ENCODE data around the gene AK5. TPM values are rescaled to one million over a fixed set of nuclear protein-coding genes. Genes with fewer than 3 reads are reported as not detected.
"Not testable (repeated sequence)": the region's sequence is repeated elsewhere in the genome, so short reads cannot be mapped to it uniquely, and the experiment has no call there.

The AK5 gene
- polyA plus RNA-seq, 4 donors: 2.5 to 5.9 (median 3.2) TPM

DNA sequence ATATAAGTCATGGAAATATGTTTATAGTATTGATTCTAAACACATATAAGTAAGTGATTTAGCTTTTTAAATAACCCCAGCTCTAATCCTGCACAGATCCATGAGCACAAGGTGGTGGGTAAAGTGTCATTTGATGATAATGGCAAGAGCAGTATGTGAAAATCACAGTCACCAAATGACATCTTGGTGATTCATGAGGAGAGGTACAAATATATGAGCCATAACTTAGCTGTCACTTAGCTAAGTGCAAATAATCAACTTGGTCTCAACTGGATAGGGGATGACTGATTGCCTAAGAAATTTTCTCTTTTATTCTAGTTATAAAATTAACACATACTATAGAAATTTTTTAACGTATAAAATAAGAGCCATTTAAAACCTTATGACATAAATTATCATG is 202.5 kb downstream of the AK5 start:
- no peak for DNase-seq (ENCODE audit: low read depth in 4 of 4, low spot score in 2 of 4)

DNA sequence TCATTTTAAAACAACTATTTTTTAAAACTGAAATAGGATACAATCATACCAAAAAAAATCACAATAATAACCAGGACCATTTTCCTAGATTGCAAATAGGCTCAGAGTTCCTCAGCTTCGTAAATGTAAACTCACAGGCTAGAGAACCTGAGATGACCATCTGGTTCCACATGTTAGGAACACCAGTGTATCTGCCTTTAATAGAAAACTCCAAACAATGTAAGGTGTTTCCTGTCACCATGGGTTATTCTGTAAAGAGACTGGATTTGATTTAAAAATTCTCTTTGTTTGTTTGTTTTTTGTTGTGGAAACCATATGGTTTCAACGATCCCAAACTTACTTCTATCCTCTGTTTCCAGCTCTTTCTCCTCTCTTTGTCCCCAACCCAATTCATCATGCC is 203.1 kb downstream of the AK5 start:
- no peak for DNase-seq (ENCODE audit: low read depth in 4 of 4, low spot score in 2 of 4)

DNA sequence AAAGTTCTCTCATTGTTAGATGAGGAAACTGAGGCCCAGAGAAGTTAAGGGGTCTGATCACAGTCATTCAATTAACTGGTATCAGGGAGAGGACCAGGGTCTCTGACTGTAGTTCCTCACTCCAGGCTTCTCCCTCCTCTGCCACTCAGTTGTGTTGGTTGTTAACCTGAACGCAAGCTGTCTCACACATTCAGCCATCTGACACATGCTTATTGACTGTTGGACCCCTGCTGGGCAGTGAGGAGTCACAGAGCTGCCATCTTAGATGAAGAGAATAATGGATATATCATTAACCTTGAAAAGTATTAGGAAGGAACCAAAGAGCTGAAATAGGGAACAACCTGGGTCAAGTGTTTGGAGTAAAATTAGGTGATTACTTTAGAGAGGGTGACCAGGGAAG is 205.8 kb downstream of the AK5 start:
- no peak for DNase-seq (ENCODE audit: low read depth in 4 of 4, low spot score in 2 of 4)

DNA sequence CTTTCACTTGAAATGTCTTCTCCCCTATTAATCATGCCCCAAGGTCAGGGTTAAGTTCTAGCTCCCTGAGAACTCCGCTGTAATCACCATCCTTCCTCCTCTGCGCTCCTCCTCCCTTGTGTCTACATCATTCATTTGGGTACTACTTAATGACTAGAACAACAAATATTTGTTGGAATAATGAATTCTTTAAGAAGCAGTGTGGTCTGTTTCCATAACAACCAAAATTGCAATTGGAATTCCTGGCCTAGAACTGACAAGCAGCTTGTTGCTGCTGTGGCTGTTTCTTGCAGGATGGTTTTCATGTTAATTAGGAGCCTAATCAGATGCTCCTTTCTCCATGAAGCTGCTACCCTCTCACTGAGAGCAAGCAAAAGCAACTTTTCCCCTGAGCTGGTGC is 208.1 kb downstream of the AK5 start:
- DNase-seq (ENCODE audit: low read depth in 4 of 4, low spot score in 2 of 4): peak in 1 of 4 donors; percentile 7

DNA sequence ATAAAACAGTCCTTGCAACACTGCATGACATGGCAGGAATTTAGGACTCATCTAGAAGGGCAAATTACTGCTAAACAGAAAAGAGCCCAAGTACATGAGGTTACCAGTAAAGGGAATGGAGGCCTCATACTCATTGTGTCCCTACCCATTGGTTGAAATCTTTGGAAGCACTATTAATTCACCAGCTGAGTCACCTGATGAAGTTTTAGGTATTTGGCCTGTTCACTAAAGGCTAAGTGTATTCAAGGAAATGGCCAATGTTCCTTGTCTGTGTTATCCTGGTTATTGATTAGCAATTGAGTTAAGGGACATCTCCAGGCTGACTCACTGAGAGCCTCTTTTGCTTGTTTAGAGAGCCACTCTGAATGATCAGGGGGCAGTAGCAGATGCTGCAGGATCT is 212.2 kb downstream of the AK5 start:
- no peak for DNase-seq (ENCODE audit: low read depth in 4 of 4, low spot score in 2 of 4)

DNA sequence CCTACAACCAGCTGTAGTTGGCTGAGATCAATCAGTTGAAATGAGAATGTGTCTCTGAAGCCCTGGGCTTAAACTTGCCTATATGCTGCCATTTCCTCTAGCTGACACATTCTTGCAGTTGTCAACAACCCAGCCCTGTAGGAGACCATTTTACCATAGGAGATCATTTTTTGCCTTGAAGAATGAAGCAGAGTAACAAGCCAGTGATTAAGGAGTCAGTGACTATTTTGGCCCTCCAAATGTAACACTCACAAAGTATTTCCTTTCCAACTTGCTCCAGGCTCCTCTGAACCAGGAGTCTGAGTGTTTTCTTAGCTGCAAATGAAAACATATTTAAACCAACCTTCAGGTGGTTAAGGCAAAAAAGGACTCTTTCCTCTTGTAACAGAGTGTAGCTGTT is 217.1 kb downstream of the AK5 start:
- no peak for DNase-seq (ENCODE audit: low read depth in 4 of 4, low spot score in 2 of 4)

DNA sequence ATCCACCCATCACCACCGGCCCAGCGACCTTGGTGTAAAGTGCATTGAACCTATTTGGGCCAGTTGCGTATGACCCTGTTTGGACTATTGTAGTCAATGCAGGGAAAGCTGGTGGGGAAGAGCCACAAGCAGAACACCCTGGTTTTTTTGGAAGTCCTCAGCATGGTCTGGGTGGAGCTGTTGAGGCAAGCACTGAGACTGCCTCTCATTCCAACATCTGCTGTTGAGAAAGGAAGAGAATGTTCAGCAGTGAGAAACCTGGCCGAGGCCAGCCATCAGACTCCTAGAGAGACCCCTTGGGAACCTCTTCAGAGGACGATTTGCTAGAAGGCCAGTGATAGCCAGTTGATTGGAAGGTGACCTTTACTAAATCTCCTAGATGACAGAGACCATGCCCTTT is 217.6 kb downstream of the AK5 start:
- no peak for DNase-seq (ENCODE audit: low read depth in 4 of 4, low spot score in 2 of 4)

DNA sequence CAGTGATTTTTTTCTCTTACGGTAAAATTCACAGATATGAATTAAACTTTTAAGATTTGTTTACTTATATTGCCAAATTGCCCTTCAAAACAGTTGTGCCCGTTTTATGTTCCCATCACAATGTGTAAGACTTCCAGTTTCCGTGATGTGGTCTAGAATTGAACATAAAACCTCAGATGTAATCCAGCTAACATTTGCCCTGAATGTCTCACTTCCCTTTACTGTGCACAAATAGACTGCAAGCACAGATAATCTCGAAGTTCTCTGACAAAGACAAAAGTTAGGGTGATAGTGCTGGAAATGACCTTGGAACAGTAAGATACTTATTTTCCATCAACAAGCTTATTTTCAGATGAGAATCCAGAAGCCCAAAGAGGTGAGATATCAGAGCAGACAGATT is 223.2 kb downstream of the AK5 start:
- no peak for DNase-seq (ENCODE audit: low read depth in 4 of 4, low spot score in 2 of 4)

DNA sequence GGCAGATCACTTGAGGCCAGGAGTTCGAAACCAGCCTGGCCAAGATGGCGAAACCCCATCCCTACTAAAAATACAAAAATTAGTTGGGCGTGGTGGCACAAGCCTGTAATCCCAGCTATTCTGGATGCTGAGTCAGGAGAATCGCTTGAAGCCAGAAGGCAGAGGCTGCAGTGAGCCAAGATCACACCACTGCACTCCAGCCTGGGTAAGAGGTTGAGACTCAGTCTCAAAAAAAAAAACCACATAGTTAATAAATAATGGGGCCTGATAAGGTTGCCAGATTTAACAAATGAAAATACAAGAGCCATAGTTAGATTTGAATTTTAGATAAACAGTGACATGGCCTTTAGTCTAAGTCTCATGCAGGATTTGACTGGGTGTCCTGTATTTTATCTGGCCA is 225.0 kb downstream of the AK5 start:
- DNase-seq (ENCODE audit: low read depth in 4 of 4, low spot score in 2 of 4): no peak

DNA sequence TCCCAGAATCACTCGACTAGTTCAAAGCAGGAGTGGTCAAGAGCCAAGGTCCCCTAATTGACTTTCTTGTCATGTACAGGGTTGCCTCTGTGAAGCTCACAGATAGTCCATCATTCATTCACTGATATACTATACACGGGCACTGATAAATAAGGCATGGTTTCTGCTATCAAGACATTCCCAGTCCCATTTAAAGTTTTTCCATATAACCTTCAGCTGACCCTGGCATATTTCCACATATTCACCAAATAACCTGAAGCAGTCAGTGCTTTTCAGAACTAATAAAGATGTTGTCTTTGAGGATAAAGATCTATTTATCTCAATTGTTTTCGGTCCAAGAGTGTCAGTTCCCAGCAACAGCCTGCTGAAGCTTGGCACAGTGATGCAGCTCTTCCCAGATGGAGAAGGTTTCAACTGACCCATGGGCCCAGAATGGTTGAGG is 227.3 kb downstream of the AK5 start:
- no peak for DNase-seq (ENCODE audit: low read depth in 4 of 4, low spot score in 2 of 4)

DNA sequence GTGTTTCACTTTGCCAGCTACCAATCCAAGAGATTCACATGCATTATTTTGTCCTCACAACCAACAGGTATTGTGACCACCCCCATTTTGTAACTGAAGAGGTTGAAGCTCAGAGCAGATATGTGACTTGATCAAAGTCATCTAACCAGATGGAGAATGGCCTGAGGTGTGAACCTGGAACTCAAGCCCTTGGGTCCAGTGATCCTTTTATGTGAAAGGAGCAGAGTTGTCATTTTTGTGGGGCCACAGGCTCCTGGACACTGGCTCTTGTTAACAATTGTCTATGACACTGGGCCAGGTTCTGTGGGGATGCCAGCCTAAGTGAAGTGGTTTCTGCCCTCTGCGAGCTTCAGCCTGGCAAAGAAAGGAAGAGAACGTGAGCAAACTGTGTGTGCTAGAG is 228.1 kb downstream of the AK5 start:
- no peak for DNase-seq (ENCODE audit: low read depth in 4 of 4, low spot score in 2 of 4)

DNA sequence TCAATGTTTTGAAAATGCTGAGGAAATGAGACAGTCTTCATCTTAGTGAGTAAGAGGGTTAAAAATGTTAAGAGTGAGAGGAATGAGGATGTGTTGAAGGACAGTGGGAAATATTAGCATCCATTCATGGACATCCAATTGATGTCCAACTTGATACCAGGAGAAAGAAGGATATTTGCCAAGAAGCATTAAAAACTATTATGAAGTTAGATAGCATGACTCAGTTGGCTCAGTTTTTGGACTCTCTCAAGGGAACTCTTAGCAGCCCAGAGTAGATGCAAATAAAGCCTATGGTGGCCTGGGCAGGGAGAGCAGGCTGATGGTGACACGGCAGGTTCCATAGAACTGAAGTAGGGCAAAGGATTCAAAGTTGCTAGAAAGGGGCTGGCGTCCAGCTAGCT is 229.6 kb downstream of the AK5 start:
- DNase-seq (ENCODE audit: low read depth in 4 of 4, low spot score in 2 of 4): no peak

DNA sequence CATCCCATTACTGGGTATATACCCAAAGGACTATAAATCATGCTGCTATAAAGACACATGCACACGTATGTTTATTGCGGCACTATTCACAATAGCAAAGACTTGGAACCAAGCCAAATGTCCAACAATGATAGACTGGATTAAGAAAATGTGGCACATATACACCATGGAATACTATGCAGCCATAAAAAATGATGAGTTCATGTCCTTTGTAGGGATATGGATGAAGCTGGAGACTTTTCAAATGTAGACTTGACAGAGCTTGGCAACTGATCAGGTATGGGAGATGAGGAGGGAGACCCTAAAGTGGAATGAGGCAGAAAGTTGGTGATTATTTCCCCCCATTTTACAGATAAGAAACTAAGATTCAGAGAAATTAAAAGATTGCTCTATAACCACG is 230.8 kb downstream of the AK5 start:
- DNase-seq (ENCODE audit: low read depth in 4 of 4, low spot score in 2 of 4): not testable (repeated sequence)

DNA sequence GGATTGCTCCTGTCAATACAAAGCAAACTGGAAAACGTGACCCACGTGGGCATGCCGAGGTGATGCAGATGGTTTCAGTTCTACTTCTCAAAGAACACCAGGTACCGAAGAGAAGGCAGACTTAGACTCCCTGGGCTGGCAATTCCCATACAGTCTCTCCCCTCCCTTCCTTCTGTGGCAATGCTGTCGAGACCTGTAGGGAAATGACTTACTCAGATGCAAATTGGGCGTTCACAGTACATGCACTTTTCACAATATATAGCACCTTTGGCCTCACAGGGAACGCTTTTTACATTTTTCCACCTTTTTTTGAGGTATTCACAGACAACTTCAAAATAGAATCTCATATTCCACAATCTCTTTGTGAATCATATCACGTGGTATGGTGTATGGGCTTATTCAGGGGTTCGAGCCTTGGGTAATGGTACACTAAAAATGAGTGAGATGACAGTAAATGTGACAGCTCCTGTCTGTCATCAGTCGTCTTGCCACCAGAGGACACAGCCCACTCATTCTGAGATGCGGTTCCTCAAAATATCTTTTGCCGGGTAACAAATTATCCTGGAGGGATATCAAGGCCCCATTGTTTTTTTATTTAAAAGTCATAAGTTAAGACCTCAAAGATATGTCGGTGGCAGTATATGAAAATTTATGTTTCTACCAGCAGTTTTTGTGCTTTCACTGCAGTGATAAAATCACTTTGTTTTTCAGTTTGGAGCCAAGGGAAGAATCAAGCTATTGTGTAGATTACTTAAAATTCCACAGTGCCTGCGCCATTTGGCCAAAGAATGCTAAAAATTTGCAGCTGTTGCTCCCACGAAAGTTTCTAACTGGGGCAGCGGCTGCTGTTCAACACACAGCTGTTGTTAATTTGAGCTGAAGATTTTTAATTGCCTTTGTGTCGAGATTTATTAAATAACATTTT is 232.3 kb downstream of the AK5 start:
- DNase-seq (ENCODE audit: low read depth in 4 of 4, low spot score in 2 of 4): peak in 2 of 4 donors; percentile 2 to 49

DNA sequence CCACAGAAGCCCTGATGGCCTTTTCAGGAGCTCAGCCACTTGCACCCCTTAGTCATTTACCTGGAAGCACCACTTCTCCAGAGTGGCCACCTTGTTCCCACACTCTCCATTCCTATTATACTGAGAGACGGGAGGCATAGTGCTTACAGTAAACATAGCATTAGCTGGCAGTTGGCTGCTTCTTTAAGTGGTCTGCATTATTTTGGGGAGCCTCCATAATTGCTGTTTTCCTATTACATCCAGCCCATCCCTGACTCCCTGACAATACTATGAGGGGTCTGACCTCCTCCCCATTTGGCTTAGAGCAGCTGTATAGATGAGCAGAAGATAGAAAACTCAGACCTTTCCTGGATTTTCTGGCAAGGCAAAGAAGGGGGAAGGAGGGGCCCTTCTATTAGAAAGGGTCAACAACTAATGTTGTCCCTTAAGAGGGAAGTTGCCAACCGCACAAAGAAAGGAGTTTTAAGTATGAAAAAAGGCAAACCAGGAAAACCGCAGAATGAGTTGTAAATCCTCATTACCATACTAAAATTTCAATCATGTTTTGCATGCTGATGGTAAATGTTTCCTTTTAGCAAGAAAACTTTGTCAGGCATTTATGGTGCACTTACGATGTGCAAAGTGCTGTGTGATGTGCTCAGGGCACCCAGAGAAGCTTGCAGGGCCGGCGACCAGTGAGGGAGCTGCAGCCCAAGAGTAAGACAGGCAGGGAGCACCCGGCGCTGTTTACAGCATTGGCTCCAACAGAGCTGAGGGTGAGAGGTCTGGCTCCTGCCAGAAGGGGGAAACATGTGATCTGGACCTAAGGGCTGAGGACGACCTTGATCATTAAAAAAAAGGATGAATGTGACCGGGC is 233.3 kb downstream of the AK5 start:
- DNase-seq (ENCODE audit: low read depth in 4 of 4, low spot score in 2 of 4): no peak

DNA sequence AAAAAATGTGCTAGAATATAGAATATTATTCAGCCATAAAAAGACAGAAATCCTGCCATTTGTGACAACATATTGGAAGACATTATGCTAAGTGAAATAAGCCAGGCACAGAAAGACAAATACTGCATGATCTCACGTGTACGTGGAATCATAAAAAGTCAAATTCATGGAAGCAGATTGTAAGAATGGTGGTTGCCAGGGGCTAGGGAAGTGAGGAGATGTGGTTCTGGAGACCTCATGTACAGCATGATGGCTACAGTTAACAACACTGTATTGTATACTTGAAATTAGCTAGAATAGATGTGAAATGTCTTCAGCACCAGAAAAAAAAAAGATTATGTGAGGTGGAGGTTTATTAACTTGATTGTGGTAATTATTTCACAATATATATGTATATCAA is 234.3 kb downstream of the AK5 start:
- no peak for DNase-seq (ENCODE audit: low read depth in 4 of 4, low spot score in 2 of 4)

DNA sequence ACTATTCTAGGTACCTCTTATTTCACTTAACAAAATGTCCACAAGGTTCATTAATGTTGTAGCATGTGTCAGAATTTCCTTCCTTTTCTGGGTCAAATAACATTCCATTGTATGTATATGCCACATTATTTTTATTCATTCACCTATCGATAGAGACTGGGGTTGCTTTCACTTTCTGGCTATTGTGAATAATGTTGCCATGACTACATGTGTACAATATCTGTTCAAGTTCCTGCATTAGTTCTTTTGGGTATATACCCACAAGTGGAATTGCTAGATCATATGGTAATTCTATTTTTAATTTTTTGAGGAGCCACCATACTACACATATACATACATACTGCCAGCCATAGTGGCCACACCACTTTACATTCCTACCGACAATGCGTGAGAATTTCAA is 242.2 kb downstream of the AK5 start:
- DNase-seq (ENCODE audit: low read depth in 4 of 4, low spot score in 2 of 4): no peak

DNA sequence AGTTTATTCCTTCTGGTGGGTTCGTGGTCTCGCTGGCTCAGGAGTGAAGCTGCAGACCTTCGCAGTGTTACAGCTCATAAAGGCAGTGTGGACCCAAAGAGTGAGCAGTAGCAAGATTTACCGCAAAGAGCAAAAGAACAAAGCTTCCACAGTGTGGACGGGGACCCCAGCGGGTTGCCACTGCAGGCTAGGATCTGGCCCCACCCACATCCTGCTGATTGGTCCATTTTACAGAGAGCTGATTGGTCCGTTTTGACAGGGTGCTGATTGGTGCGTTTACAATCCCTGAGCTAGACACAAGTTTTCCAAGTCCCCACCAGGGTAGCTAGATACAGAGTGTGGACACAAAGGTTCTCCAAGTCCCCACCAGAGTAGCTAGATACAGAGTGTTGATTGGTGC is 249.3 kb downstream of the AK5 start:
- DNase-seq (ENCODE audit: low read depth in 4 of 4, low spot score in 2 of 4): not testable (repeated sequence)

DNA sequence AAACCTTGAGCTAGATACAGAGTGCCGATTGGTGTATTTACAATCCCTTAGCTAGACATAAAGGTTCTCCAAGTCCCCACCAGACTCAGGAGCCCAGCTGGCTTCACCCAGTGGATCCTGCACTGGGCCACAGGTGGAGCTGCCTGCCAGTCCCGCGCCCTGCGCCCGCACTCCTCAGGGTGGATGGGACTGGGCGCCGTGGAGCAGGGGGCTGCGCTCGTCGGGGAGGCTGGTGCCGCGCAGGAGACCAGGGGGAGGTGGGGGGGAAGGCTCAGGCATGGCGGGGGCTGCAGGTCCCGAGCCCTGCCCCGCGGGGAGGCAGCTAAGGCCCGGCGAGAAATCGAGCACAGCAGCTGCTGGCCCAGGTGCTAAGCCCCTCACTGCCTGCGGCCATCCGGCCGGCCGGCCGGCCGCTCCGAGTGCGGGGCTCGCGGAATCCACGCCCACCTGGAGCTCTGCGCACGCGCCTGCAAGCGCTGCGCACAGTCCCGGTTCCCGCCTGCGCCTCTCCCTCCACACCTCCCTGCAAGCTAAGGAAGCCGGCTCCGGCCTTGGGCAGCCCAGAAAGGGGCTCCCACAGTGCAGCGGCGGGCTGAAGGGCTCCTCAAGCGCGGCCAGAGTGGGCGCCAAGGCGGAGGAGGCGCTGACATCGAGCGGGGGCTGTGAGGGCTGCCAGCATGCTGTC is 249.9 kb downstream of the AK5 start:
- DNase-seq (ENCODE audit: low read depth in 4 of 4, low spot score in 2 of 4): not testable (repeated sequence)

DNA sequence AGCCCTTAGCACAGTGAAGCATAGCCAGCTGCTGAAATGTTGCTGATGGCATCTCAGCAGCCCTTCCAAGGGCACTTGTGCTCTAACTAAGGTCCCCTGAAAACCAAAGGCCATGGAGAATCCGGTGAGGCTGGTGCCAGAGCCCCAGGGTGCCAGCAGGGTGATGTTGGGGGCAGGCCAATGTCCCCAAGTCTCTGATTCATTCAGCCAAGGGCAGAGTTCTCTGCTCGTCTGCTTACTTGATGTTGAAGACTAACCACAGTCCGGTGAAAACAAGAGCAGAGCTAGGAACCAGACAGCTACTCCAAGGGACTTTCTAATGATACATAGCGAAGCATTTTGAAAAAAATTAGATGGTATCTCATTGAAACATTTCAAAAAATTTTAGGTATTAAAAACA is 250.8 kb downstream of the AK5 start:
- no peak for DNase-seq (ENCODE audit: low read depth in 4 of 4, low spot score in 2 of 4)

DNA sequence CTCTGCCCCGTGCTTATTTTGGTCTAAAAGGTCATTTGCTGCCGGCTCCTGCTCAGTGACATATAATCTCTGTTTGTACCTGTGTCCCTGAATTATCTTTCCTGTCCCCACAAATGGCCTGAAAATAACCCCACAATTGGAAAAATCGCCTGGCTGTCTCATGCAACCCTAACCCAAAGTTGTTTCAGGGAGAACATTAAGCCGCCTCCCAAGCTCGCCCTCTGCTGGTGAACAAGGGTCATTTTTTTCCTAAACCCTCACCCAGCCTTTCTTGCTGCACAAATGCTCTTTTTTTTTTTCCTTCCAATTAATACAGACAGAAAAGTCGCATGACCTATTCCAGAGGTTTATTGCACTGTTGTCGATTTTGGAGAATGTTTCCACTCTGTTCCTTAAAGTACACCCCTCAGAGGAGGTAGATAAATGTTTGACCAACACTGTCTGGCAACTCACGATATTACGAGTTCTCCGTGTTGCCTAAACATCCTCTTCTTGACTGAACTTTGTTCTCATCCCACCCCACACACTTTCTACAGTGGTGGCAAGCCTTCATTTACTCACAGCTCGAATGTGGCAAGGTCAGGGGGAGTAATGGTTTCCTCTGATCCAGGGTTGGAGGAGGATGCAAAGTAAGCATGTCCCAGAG is 252.0 kb downstream of the AK5 start:
- DNase-seq (ENCODE audit: low read depth in 4 of 4, low spot score in 2 of 4): peak in 2 of 4 donors; percentile 48 to 58
